ENCODE measurements around the gene MALL.
"Not testable (repeated sequence)": the region's sequence is repeated elsewhere in the genome, so short reads cannot be mapped to it uniquely, and the experiment has no call there.

The MALL gene

GRCh38 chr2:110115291-110116032 is at the start of gene MALL:
MALL (minus strand) TSS chr2:110115822; CDS start chr2:110115792, 30 bp downstream.
- Histone ChIP-seq H3K27me3 (ENCODE audit: insufficient read depth, low read length) (peaks cover 40% of the 10 kb centered on the region), H3K9me3 (ENCODE audit: low read length) (peaks cover 2% of the 10 kb centered on the region), H3K4me1 (ENCODE audit: insufficient read depth, low read length) (peaks cover 11% of the 10 kb centered on the region), H3K36me3 (ENCODE audit: insufficient read depth, low read length) (no peaks in the 10 kb centered on the region), H3K4me3 (ENCODE audit: low read length) (no peak within 1 kb of the TSS), H2AFZ (ENCODE audit: low read depth, low read length) (peak within 1 kb of the TSS; percentile 32)

- H2AFZ ChIP-seq (ENCODE audit: low read depth, low read length), result no peak overlapping the region
- no peaks in the 10 kb centered on the region for H3K4me1 ChIP-seq (ENCODE audit: insufficient read depth, low read length)
- no peak overlapping the region for H3K4me3 ChIP-seq (ENCODE audit: low read length)
- peaks cover 4% of the 10 kb centered on the region for H3K9me3 ChIP-seq (ENCODE audit: low read length)
- no peaks in the 10 kb centered on the region for H3K27me3 ChIP-seq (ENCODE audit: insufficient read depth, low read length)
- no peaks in the 10 kb centered on the region for H3K36me3 ChIP-seq (ENCODE audit: insufficient read depth, low read length)
Measured at GRCh38 chr2:110157153-110157793, 41.7 kb upstream of the MALL start.

- H3K27me3 ChIP-seq (ENCODE audit: insufficient read depth, low read length); H3K4me1 ChIP-seq (ENCODE audit: insufficient read depth, low read length); H2AFZ ChIP-seq (ENCODE audit: low read depth, low read length); H3K9me3 ChIP-seq (ENCODE audit: low read length); H3K36me3 ChIP-seq (ENCODE audit: insufficient read depth, low read length); H3K4me3 ChIP-seq (ENCODE audit: low read length): not testable (repeated sequence)
Measured at GRCh38 chr2:110154828-110155227, 39.2 kb upstream of the MALL start.

- not testable (repeated sequence) for H3K9me3 ChIP-seq (ENCODE audit: low read length); H3K4me1 ChIP-seq (ENCODE audit: insufficient read depth, low read length); H3K36me3 ChIP-seq (ENCODE audit: insufficient read depth, low read length); H3K4me3 ChIP-seq (ENCODE audit: low read length); H3K27me3 ChIP-seq (ENCODE audit: insufficient read depth, low read length); H2AFZ ChIP-seq (ENCODE audit: low read depth, low read length)
Measured at GRCh38 chr2:110154188-110154587, 38.6 kb upstream of the MALL start.

- Histone ChIP-seq H3K27me3 (ENCODE audit: insufficient read depth, low read length) (no peaks in the 10 kb centered on the region), H2AFZ (ENCODE audit: low read depth, low read length) (no peak overlapping the region), H3K36me3 (ENCODE audit: insufficient read depth, low read length) (no peaks in the 10 kb centered on the region), H3K4me3 (ENCODE audit: low read length) (no peak overlapping the region), H3K9me3 (ENCODE audit: low read length) (peaks cover 4% of the 10 kb centered on the region), H3K4me1 (ENCODE audit: insufficient read depth, low read length) (no peaks in the 10 kb centered on the region)
Measured at GRCh38 chr2:110153416-110153815, 37.8 kb upstream of the MALL start.

- H3K4me3 ChIP-seq (ENCODE audit: low read length), result no peak overlapping the region
- no peaks in the 10 kb centered on the region for H3K27me3 ChIP-seq (ENCODE audit: insufficient read depth, low read length)
Measured at GRCh38 chr2:110152943-110153342, 37.3 kb upstream of the MALL start.

GRCh38 chr2:110149330-110150220 is 34.0 kb upstream of the MALL start:
- Histone ChIP-seq H2AFZ (ENCODE audit: low read depth, low read length) (no peak overlapping the region), H3K4me3 (ENCODE audit: low read length) (no peak overlapping the region), H3K4me1 (ENCODE audit: insufficient read depth, low read length) (no peaks in the 10 kb centered on the region)

More at GRCh38 chr2:110152943-110153342, 37.3 kb upstream of the MALL start:
- no peaks in the 10 kb centered on the region for H3K36me3 ChIP-seq (ENCODE audit: insufficient read depth, low read length)
- no peaks in the 10 kb centered on the region for H3K4me1 ChIP-seq (ENCODE audit: insufficient read depth, low read length)
- H3K9me3 ChIP-seq (ENCODE audit: low read length), result peaks cover 4% of the 10 kb centered on the region
- no peak overlapping the region for H2AFZ ChIP-seq (ENCODE audit: low read depth, low read length)

GRCh38 chr2:110146945-110147332 is 31.3 kb upstream of the MALL start:
- H3K4me1 ChIP-seq (ENCODE audit: insufficient read depth, low read length), result no peaks in the 10 kb centered on the region
- H3K27me3 ChIP-seq (ENCODE audit: insufficient read depth, low read length), result no peaks in the 10 kb centered on the region
- H3K9me3 ChIP-seq (ENCODE audit: low read length), result no peaks in the 10 kb centered on the region
- H3K4me3 ChIP-seq (ENCODE audit: low read length), result no peak overlapping the region
- no peak overlapping the region for H2AFZ ChIP-seq (ENCODE audit: low read depth, low read length)
- H3K36me3 ChIP-seq (ENCODE audit: insufficient read depth, low read length), result no peaks in the 10 kb centered on the region

More at GRCh38 chr2:110149330-110150220, 34.0 kb upstream of the MALL start:
- no peaks in the 10 kb centered on the region for H3K36me3 ChIP-seq (ENCODE audit: insufficient read depth, low read length)
- H3K9me3 ChIP-seq (ENCODE audit: low read length), result no peaks in the 10 kb centered on the region
- H3K27me3 ChIP-seq (ENCODE audit: insufficient read depth, low read length), result no peaks in the 10 kb centered on the region

- Histone ChIP-seq H3K27me3 (ENCODE audit: insufficient read depth, low read length) (no peaks in the 10 kb centered on the region), H3K36me3 (ENCODE audit: insufficient read depth, low read length) (no peaks in the 10 kb centered on the region), H3K4me3 (ENCODE audit: low read length) (no peak overlapping the region), H2AFZ (ENCODE audit: low read depth, low read length) (no peak overlapping the region), H3K4me1 (ENCODE audit: insufficient read depth, low read length) (no peaks in the 10 kb centered on the region), H3K9me3 (ENCODE audit: low read length) (no peaks in the 10 kb centered on the region)
Measured at GRCh38 chr2:110146183-110146944, 30.7 kb upstream of the MALL start.

GRCh38 chr2:110143982-110144381 is 28.4 kb upstream of the MALL start:
- Histone ChIP-seq H3K27me3 (ENCODE audit: insufficient read depth, low read length) (no peaks in the 10 kb centered on the region), H3K9me3 (ENCODE audit: low read length) (no peaks in the 10 kb centered on the region), H3K36me3 (ENCODE audit: insufficient read depth, low read length) (no peaks in the 10 kb centered on the region), H3K4me3 (ENCODE audit: low read length) (no peak overlapping the region), H2AFZ (ENCODE audit: low read depth, low read length) (no peak overlapping the region), H3K4me1 (ENCODE audit: insufficient read depth, low read length) (no peaks in the 10 kb centered on the region)

GRCh38 chr2:110140401-110140800 is 24.8 kb upstream of the MALL start:
- H3K9me3 ChIP-seq (ENCODE audit: low read length), result no peaks in the 10 kb centered on the region
- H2AFZ ChIP-seq (ENCODE audit: low read depth, low read length), result no peak overlapping the region
- H3K4me1 ChIP-seq (ENCODE audit: insufficient read depth, low read length), result no peaks in the 10 kb centered on the region
- H3K36me3 ChIP-seq (ENCODE audit: insufficient read depth, low read length), result no peaks in the 10 kb centered on the region
- no peaks in the 10 kb centered on the region for H3K27me3 ChIP-seq (ENCODE audit: insufficient read depth, low read length)
- H3K4me3 ChIP-seq (ENCODE audit: low read length), result no peak overlapping the region

GRCh38 chr2:110134025-110134424 is 18.4 kb upstream of the MALL start:
- Histone ChIP-seq H3K36me3 (ENCODE audit: insufficient read depth, low read length) (peaks cover 2% of the 10 kb centered on the region), H3K4me3 (ENCODE audit: low read length) (no peak overlapping the region), H3K27me3 (ENCODE audit: insufficient read depth, low read length) (no peaks in the 10 kb centered on the region), H3K9me3 (ENCODE audit: low read length) (no peaks in the 10 kb centered on the region), H3K4me1 (ENCODE audit: insufficient read depth, low read length) (no peaks in the 10 kb centered on the region), H2AFZ (ENCODE audit: low read depth, low read length) (no peak overlapping the region)
